ENCODE measurements around the gene GUCY1A1.

- TF ChIP-seq CTCF (IDR thresholded peaks at IDR 0.05; ENCODE audit: low read length) (no peak), EZH2phosphoT487 (IDR thresholded peaks at IDR 0.05; ENCODE audit: low read length) (no peak), EZH2 (optimal IDR thresholded peaks at IDR 0.05; ENCODE audit: low read depth, low read length) (no peak)
Observed at GRCh38 chr4:155668707-155669220, 2.1 kb downstream of the GUCY1A1 start.
